NCI-H2227 (cell line): ENCODE results near the gene PADI6.
"Not testable (repeated sequence)": the region's sequence is repeated elsewhere in the genome, so short reads cannot be mapped to it uniquely, and the experiment has no call there.

Experiments
- DNase-seq: peaks from one replicate; lab custom pipeline; 2025; ENCODE audit not compliant: unreplicated experiment; lab: John Stamatoyannopoulos, UW

PADI6 gene

DNA sequence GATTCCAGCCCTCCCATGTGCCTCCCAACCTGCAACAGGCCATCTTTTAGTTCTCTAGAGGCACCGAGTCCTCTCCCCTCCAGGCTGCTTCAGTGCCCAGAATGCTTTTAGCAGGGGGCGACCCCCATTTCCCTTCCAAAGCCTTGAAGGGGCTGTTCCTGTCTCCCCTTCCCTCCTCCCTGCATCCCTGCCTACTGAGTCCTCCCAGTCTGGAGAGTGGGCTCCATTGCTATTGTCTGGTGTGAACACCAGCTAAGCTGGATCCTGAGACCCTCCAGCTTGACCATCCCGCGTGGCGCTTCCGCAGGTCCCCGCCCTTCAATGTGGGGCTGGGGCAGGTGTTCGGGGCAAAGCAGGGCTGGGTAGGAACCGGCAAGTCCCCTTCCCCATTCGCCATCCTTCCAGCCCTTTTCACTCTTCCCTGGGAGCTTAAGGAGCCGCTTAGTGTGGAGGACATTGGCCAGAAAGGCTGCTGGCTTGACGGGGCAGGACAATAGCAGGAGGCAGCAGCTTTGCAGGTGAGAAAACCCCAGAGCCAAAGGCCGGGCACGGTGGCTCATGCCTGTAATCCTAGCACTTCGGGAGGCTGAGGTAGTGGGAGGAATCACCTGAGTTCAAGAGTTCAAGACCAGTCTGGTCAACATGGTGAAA is 32.2 kb downstream of the PADI6 start:
- no peak for DNase-seq

DNA sequence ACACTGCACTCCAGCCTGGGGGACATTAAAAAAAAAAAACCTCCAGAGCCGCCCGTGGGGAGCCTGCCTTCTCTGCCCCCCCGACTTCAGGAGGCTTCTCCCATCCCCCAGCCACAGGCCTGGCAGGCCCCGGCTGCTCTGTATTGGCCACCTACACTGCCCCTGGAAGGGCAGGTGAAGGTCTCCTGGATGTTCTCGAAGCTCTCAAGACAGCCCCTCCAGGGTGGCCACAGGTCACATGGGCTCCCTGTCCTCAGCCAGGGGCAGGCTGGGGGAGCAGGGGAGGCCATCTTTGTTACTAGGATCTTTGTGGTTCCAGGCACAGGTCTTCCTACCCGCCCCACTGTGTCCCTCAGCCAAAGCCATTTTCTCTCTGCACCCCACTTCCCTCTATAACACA is 32.8 kb downstream of the PADI6 start:
- DNase-seq: no peak

DNA sequence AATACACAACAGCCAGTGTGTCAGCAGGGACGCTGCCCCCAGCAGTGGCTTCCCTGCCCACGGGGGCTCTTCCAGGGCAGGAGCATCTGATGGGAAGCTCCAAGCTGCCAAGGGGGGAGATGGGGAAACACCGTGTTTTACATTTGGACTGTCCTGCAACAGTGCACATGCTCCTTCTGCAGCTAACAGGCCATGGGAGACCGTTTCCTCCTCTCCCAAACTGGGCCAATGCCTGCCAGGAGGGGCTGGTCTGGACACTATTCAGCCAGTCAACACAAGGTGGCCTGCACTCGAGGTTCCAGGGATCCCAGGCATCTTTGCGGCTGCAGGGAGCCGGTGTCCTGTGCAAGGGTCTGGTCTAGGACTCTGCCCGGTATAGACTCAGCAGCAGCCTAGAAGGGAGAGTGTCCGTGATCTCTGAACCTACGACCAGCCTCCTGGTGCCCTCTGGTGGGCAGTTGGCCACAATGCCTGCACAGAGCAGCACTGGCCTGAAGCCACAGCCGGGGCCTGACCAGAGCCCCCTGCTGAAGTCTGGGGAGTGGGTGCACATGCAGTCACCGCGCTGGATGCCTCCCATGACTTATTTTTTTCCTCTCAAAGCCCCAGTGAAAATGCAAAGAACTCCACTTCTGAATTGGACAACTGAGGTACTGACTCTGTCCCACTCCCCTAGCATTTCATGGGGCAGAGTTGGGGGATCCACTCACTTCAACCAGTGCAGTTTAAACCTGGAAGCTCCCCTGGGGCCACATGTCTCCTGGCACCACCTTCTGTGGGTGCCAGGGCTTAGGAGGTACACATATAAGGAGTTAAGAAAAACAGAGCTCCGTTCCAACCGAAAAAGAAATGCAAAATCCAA is 34.1 kb downstream of the PADI6 start:
- DNase-seq: peak; percentile 66

DNA sequence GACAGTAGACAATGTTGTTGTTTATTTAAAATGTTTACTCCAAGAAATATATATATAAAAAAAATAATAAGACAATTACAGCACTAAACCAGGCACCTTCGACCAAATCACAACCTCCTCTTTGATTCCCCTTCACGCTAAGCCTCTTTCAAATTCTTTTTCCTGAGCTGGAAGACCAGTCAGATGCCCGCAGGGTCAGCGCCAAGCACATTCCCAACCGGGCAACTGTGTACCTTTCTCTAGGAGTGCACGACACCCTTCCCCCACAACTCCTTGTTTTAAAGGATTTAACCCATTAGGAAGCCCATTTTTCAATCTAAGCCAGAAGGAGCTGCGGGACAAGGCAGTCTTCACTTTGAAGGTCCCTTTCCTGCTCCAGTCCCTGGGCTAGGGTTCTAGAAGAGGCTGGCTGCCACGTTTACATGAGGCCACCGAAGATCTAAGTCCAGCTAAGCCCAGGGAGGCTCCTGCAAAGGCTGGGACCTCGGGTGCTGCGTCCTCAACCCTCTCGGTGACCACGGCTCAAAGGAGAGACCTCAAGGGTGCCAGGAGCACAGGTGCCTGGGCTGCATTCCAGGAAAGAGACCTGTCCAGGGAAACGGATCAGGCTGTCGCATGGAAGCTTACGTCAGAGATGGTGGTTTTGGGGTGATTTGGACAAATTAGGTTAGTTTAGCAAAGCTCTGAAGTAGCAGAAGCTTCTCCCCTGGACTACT is 34.9 kb downstream of the PADI6 start:
- DNase-seq: not testable (repeated sequence)

DNA sequence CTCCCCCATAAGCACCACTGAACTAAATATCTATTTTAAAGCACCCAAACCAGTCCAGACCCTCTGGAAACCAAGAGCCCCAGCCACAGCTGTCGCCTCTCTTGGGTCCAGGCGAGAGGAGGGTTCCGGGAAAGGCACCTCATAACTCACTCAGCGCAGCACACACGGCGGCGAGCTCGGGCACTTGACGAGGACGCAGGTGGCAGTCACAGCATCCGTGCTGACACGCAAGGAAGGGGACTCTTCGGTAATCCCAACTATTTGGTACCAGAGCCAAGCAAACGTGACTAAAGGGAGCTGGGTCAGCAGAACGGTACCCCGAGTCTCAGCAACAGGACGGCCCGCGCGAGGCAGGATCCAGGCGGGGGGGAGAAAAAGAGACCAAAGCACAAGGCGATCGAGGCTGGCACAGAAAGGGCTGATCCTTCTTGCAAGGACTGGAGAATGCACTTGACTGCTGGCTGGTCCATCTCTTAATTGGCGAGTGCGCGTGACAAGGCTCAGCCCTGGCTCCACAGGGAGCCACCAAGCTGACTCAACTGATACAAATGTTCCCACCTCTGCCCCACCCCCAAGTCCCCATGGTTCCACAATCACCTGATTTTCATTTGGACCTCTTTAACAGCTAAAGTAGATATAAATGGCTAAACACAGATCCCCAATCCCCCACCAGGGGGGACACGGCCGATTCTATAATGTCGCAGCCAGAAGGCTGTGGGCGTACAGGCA is 36.0 kb downstream of the PADI6 start:
- peak; percentile 20 for DNase-seq

DNA sequence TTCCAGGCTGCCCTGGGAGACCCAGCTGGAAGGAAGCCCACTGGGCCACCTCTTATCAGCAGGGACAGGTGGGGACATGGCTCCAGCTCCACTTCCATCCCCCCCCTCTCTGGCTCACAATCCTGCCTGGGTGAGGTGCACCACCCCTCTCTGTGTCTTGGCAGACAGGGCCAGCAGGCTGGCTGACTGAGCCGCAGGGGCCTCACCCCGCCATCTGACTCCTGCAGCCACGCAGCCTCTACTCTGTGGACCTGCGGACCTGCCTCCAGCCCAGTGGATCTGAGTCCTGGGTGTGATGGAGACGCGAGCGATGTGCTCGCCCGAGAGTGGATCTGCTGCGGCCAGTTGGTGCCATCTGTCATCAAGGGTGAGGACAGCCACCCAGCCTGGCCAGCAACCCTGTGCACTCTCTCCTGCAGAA is 37.4 kb downstream of the PADI6 start:
- no peak for DNase-seq

DNA sequence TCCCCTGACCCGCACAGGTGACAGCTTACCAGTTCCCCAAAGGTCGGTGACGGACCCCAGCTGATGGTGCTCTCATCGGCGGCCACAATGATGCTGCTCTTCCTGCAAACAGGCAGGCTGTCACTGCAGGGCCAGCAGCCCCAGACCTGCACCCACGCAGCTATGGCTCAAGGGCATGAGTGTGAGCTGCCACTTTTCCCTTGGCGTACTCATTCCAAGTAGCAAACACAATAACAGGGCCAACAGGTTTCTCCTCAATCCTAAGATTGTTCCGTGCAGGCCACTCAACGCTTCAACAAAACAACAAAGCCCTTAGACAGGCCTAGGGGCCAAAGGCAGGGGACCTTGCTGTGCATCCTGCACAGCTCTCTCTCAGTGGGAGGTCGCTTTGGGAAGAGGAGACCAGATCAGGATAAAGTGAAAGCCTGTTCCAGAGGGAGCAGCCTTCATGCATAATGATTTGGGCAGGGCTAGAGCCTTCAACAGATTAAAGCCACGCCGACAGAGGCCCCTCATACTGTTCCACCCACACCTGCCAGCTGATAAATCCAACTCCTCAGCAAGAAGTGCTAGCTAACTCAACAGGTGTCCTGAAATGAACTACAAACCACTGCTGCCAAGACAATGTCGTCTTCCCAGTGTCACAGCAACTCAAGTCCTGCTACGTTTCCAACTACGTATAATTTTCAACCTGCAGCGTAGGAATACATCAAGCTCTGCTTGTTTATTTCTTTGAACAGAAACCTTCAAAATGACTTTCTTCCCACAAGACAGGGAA is 40.3 kb downstream of the PADI6 start:
- DNase-seq: no peak

DNA sequence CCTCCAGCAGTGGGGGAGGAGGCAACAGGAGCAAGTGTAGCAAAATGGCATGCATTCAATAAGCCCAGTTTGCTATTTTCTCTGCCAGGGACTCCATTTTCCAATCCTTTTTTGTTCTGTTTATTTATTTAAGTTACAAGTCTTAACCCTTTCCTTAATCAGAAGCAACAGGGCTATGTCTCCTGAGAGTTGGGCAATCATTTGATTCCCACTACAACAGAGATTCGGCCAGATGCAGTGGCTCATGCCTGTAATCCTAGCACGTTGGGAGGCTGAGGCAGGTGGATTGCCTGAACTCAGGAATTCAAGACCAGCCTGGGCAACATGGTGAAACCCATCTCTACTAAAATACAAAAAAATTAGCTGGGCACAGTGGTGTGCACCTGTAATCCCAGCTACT is 42.0 kb downstream of the PADI6 start:
- no peak for DNase-seq

DNA sequence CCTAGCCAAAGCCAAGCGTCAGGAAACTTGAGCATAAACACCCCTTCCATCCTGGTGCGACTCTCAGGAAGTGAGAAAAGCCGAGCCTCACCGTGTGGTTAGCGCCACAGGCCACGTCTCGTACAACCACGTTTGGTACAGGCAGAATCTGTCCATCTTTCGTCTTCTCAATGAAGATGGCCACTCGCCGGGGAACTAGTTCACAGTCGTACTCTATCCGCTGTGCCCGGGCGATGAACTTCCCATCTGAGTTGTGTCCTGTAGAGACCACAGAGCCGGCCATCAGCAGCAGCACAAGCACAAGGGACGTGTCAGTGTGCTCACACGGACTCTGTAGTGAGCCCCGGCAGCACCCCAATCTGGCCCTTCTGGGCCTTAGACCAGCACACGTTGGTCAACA is 44.4 kb downstream of the PADI6 start:
- DNase-seq: no peak

DNA sequence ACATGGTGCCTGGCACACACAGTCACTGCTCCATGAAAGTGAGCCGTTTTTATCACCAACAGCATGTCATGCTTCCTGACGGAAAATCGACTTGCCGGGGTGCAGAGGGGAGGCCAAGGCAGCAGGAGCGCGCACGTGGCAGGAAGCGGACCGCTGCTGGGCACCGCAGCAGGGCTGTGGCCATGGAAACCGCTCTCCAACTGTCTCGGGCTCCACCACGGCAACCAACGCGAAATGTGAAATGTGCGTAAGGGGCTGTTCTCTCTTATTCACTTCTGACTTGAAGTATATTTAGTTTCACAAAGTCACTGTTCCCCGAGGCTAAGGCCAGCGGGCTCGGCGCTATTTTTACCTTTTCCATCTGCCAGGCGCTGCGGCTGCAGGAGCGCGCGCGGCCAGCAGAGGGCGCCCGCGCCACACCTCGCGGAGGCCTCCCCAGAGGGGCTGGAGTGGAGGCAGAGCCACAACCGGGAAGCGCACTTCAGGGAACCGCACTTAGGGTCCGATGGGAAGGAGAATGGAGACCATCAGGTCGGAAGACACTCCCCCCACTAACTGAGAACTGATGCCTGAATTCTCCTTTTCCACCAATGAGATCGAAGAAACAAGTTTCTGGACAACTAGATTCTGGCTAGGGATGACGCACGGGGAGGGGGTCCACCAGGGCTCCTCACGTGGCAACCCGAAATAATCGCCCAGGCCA is 47.8 kb downstream of the PADI6 start:
- no peak for DNase-seq

DNA sequence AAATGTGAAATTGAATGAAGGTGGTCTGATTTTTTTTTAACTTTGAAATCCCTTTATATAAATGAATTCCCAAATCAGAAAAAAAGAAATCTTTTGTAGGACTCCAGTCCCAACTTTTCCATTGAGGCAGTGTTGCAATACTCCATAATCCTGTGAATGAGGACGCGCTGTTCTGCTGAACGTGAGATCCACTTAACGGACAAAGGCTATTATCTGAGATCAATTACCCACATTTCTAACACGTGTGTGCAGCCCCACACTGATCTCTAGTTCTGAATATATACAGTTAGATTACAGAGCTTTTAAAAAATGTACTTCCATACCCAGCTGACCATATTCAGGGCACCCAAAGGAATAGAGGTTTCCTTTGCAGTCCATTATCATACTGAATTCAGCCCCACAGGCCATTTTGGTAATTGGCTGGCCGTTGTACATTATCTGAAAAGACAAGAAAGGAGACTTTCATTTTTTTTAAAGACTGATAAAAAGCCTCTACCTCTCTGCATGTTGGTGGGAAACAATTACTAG is 48.5 kb downstream of the PADI6 start:
- no peak for DNase-seq

DNA sequence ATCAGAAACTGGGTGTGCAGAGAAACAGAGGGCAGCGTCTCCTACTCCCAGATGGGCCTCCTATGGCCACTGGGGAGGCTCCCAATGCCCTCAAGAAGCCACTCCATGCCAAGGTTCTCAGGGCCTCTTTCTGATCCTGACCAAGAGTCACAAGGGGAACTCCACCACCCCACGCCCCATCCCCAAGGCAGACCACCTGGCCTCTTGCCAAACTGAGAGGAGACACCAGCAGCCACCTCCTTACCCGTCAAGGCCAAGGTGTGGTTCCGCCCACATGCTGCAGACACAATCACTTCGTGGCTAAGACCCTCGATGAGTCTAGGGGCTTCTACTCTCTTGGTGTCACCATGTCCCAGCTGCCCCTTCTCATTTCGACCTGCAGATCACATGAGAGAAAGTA is 50.5 kb downstream of the PADI6 start:
- DNase-seq: no peak

DNA sequence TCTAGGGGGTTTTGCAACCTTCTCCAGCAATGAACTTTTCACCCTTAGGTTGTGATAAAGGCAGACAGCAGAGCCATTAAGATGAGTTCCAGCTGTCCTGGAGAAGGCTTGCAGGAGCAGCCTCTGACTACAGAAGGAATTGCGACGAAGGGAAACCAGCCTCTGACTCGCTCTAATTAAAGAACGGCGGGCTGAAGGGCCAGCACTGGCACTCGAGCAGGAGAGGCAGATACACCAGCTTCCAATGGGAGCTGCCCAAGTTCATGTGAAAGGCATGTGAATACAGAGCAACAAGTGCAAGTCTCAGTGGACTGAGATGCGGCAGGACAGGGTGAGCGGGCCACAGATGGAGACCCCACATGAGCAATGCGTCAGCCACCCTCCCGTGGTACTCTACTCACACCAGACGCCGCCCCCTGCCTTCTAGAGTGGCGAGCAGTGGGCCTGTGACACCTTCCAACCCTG is 51.8 kb downstream of the PADI6 start:
- DNase-seq: no peak

DNA sequence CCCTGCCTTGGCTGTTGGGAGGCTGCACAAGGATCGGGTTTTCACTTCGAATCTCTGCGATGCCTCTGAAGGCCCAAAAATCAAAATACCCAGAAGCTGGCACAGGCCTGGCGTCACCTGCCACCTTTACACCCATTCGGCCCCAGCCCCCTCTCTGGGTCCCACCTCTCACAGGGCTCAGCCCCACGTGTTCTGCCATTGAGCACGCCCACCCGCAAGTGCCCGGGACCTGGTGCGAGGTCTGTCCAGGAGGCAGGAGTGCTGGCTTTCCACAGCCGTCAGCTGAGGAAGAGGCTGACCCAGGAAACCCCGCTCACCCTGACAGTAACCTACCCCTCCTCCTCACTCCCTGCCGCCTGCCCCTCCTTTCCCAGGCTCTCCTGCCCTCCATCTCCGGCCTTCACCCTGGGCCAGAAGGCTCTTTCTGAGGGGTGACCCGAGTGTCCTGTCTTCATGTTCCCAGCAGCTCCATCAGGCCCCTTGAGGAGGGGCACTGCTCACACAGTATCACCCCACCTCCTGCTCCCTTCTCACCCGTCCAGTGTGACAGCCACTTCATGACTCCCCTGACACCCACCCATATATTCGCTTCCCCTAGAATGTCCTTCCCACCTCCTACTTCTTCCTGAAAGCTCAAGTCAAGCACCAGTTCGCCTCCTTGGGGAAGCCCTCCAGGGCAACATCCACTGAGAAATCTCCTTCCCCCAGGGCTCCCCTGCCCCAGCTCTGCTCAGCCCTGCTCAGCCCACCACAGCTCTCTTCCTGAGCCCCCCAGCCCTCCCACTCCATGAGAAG is 54.0 kb downstream of the PADI6 start:
- DNase-seq: no peak

DNA sequence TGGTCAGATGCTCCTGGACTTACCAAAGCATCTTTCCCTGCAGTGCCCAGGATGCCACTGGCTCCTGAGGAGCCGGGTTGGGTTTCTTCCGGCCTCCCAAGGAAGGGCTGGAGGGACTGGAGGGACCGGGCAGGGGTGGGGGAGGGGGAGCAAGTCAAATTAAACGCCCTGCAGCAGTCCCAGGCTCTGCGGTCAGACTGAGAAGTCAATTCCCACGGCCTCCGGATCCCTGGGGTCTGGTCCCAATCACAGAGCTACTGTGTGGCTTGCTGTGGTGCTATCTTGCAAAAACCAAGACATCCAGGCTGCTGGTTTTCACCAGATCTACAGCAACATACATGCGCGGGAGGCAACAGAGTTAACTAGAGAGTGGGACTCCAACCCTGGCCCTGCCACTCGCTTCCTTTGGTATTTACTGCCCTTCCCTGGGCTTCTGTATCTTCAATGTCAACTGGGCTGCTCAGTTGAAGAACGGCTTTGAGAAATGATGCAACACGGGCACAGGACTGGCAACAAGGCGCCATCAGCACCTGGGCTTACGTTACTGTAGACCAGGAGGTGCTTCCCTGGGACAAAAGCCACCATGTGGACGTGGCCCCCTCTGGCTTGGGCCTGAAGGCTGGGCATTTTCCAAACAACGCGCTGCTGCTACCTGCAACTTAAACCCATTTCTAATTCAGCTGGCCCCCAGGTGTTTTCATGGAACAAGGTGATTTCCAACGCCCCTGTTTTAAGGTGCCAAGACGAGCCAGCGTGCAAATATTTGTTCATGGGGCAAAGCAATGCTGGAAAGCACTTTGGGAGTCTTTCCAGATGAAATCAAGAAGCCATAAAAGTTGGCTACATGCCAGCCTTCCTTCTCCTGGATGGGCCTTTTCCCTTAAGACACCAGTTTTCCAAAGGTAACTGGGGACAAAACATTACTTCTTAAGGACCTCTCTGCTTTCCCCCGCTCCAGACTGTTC is 56.0 kb downstream of the PADI6 start:
- DNase-seq: no peak

DNA sequence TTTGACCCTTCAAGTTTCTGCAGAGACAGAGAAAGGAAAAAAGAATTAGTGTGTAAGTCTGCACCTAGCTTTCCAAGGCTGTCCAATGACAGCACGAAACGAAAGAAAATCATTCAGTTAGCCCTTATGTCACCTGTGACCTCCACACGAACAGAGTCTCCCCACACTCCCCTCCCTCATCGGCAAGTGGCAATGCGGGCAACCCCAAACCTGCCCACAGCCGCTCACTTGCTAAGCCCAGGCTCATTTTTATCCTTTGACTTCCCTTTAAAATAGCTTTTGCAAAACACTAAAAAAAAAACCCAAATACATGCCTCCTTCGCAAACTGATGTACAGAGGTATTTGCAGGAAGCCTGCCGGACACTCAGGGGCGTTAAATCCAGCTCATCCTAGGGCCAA is 57.2 kb downstream of the PADI6 start:
- no peak for DNase-seq

DNA sequence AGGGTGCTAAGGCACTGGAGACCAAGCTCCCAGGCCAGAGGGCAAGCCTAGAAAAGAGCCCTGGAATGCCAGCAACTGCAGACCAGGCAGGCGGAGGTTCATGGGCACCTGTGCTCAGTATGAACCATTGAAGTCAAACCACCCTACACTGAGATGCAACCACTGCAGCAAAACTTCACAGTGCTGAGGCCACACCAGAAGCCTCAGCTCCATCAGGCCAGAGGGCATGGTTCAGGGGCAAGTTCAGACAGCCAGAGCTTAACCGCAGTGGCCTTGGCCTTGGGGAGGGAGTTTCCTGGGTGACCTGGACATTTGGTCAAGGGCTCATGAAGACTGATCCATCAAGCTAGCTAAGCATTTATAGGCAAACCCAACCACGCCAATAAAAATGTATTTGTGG is 60.4 kb downstream of the PADI6 start:
- no peak for DNase-seq

DNA sequence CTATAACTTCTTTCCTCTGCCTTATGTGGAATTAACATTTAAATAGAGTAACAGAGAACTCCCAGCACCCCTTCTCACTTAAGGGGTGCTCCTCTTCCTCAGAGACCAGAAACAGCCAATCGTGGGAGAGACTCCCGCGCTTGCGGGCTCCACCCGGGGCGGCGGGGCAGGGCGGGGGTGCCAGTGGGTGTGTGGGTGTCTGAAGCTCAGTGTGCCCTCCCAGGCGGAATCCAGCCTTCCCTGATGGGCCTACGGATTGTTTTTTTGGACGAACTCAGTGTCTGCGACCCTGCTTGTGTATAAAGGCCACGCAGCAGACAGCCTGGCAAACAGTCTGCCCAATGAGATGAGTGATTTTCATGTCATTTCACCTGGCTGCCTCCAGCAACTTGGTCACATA is 61.3 kb downstream of the PADI6 start:
- no peak for DNase-seq
